ENCODE data around the gene GIMAP5. TPM values are rescaled to one million over a fixed set of nuclear protein-coding genes. Genes with fewer than 3 reads are reported as not detected.

Gene GIMAP5
- total and polyA plus RNA-seq, 2 experiments from 2014 or later = 0.22 to 0.45 TPM

- Histone ChIP-seq H3K4me1 (ENCODE audit: low read depth) (no peaks in the 10 kb centered on the region), H3K27me3 (peaks cover 3% of the 10 kb centered on the region), H3K9me3 (ENCODE audit: low read depth) (no peaks in the 10 kb centered on the region), H3K36me3 (no peaks in the 10 kb centered on the region), H3K4me3 (no peak overlapping the region), H3K27ac (no peak overlapping the region)
- peak; percentile 87 for TF ChIP-seq CTCF (IDR thresholded peaks at IDR 0.05; ENCODE audit: low read depth, low read length)
- DNase-seq (ENCODE audit: low read depth in 1 of 2, low spot score in 1 of 2) = peak; percentile 76 to 87
These were observed 41.6 kb downstream of the GIMAP5 start for GRCh38 chr7:150778738-150779301.

- H3K9me3 ChIP-seq (ENCODE audit: low read depth) = no peaks in the 10 kb centered on the region
- no peak overlapping the region for H3K27ac ChIP-seq
- DNase-seq (ENCODE audit: low read depth in 1 of 2, low spot score in 1 of 2) = no peak
- H3K36me3 ChIP-seq = no peaks in the 10 kb centered on the region
- H3K4me1 ChIP-seq (ENCODE audit: low read depth) = peaks cover 9% of the 10 kb centered on the region
- H3K4me3 ChIP-seq = no peak overlapping the region
- H3K27me3 ChIP-seq = peaks cover 3% of the 10 kb centered on the region
- no peak for TF ChIP-seq CTCF (IDR thresholded peaks at IDR 0.05; ENCODE audit: low read depth, low read length)
These were observed 43.1 kb downstream of the GIMAP5 start for GRCh38 chr7:150780292-150780691.

GRCh38 chr7:150781103-150781502 lies 43.9 kb downstream of the GIMAP5 start:
- Histone ChIP-seq H3K4me1 (ENCODE audit: low read depth) (peaks cover 9% of the 10 kb centered on the region), H3K36me3 (no peaks in the 10 kb centered on the region), H3K27me3 (peaks cover 3% of the 10 kb centered on the region), H3K27ac (no peak overlapping the region), H3K9me3 (ENCODE audit: low read depth) (no peaks in the 10 kb centered on the region), H3K4me3 (no peak overlapping the region)
- no peak for TF ChIP-seq CTCF (IDR thresholded peaks at IDR 0.05; ENCODE audit: low read depth, low read length)
- peak in 1 of 2 donors; percentile 55 for DNase-seq (ENCODE audit: low read depth in 1 of 2, low spot score in 1 of 2)

- no peak for TF ChIP-seq CTCF (IDR thresholded peaks at IDR 0.05; ENCODE audit: low read depth, low read length)
- Histone ChIP-seq H3K9me3 (ENCODE audit: low read depth) (no peaks in the 10 kb centered on the region), H3K4me1 (ENCODE audit: low read depth) (peaks cover 13% of the 10 kb centered on the region), H3K36me3 (no peaks in the 10 kb centered on the region), H3K27ac (no peak overlapping the region), H3K4me3 (no peak overlapping the region), H3K27me3 (no peaks in the 10 kb centered on the region)
- no peak for DNase-seq (ENCODE audit: low read depth in 1 of 2, low spot score in 1 of 2)
These were observed 44.7 kb downstream of the GIMAP5 start for GRCh38 chr7:150781961-150782360.

- Histone ChIP-seq H3K27me3 (no peaks in the 10 kb centered on the region), H3K9me3 (ENCODE audit: low read depth) (no peaks in the 10 kb centered on the region), H3K36me3 (no peaks in the 10 kb centered on the region), H3K27ac (no peak overlapping the region), H3K4me3 (no peak overlapping the region), H3K4me1 (ENCODE audit: low read depth) (peaks cover 29% of the 10 kb centered on the region)
- DNase-seq (ENCODE audit: low read depth in 1 of 2, low spot score in 1 of 2) = no peak
- TF ChIP-seq CTCF (IDR thresholded peaks at IDR 0.05; ENCODE audit: low read depth, low read length) = no peak
These were observed 47.0 kb downstream of the GIMAP5 start for GRCh38 chr7:150784120-150784736.
